Activated naive CD8-positive, alpha-beta T cell treated with anti-CD3 and anti-CD28 coated beads, Interleukin-2, amount 50 U/mL, for 16 hours (primary cell): ENCODE data around the gene IL5.
"Not testable (repeated sequence)": the region's sequence is repeated elsewhere in the genome, so short reads cannot be mapped to it uniquely, and the experiment has no call there.

Experiments used
- DNase-seq: peaks from one replicate; pipeline ENCODE4 v3.0.0-alpha.2; 2020; ENCODE audit warnings: low read depth, low spot score

The IL5 gene

DNA sequence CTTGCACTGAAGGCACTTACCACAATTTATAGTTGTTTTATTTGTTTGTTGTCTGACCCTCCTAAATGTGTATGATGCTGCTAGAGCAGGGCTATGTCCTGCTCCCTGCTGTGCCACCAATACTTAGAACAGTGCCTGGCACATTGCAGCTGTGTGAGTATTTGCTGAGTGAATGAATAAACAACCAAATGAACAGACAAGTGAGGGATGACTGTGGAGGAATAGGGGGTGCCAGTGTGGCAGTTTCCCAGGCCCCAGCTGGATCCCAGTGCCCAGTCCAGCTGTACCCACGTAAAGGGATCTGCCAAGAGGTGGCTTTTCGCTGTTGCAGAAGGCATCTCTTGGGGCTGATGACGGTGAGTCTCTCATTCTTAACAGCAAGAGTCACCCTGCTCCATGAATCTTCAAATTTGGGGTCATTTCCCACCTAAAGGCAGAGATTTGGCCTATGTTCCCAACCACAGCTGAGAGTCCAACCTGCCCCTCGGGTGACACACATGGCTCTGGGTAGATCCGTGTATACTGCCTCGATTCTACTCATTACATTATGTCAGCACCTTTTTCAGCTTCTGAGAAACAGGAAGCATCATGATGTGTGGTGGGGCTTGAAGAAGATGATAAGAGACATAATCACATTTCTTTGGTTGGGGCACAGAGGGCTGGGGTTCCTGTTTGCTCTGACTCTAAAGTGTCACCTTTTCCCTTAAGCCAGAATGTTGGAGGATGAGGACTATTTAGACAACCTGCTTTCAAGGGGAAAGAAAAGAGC, 14.3 kb downstream of the IL5 start:
- DNase-seq: no peak

DNA sequence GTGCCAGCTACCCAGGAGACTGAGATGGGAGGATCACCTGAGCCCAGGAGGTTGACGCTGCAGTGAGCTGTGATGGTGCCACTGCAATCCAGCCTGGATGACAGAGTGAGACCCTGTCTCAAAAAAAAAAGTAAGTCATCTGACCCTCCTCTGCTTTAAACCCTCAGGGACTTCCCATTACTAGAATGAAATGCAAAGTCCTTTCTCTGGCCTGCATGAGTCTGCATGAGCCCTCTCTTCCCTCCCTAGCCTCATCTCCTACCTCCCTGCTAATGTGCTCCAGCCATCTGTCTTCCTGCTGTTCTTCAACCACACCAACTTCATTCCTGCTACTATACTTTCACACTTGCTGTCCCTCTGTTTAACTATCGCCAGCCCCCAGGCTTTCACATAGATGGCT, 15.3 kb downstream of the IL5 start:
- no peak for DNase-seq

DNA sequence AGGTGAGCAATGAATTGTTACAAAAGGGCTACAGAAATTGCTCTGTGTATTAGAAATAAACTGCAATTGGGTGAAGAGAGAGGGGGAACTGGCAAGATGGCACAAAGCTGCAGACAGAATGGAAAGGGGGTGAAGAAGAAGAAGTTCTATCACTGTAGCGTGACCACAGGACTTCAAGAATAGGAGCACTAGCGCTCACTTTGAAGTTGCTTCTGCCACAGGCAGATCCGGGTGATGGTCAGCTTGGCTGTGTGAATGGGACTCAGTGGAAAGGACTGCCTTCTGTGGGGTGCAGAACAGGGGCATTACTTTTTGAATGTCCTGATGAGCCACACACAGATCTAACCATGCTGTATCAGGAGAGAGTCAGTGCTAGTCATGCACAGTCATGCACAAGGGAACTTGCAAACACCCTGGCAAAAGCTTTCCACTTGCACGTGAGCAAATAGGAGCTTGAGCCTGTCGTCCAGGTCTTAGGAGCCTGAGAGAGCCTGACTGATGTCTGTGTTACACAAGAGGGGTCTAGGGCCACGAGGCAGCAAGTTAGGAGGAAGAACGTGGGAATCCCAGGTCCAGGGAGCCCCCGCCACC, 16.3 kb downstream of the IL5 start:
- no peak for DNase-seq

DNA sequence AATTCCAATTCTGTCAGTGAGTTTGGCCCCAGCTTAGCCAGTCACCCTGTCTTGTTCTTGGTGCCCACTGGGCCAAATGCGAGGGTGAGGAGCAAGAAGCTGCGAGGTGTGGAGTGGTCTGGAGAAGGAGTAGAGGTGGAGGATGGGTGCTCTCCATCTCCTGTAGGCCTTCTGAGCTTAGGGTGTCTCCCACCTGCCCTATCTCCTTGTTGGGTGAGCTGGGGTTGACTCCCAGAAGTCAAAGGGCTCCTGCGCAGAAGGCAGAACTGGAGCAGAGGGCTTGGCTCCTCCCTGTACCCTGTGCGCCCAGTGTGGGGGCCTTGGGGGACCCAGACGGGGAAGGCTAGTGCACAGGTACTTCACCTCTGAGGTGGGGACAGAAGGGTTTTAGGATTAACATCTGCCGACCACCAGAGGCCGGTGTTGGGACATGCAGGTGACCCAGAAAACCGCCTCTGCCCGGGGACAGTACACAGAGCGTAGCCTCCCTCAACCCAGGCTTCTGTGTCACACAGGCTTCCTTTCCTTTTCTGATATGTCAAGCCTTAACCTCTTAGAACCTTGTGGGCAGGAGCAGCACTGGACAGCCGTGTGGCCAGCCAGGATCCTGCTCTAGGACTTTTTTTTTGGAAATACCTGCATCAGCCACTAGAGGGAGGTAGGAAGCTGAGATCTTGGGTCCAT, 16.9 kb downstream of the IL5 start:
- no peak for DNase-seq

DNA sequence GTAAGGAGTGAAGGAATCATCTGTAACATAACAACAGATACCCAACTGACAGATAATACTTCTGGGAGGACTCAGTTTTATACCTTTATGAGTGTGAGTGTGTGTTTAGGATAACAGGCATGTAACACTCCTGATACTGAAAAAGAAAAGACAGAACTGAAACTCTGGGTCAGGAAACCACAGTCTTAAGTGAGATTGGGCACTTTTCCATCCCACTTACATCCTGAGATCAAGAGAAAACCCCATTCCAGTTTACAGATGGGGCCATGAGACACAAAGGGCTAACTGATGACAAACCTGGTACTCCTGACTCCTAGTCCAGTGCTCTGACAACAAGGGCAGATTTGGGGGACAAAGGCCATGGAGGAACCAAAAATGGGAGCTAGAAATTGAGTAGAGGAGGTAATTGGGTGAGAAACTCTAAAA, 18.0 kb downstream of the IL5 start:
- no peak for DNase-seq

- DNase-seq: not testable (repeated sequence)
Observed at GRCh38 chr5:132524877-132525276, 18.4 kb downstream of the IL5 start.

DNA sequence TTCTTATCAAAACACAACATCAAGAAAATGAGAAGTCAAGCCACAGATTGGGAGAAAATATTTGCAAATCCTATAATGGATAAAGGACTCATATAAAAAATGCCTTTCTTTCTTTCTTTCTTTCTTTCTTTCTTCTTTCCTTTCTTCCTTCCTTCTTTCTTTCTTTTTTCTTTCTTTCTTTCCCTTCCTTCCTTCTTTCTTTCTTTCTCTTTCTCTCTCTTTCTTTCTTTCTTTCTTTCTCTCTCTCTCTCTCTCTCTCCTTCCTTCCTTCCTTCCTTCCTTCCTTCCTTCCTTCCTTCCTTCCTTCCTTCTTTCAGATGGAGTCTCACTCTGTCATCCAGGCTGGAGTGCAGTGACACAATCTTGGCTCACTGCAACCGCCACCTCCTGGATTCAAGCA, 21.3 kb downstream of the IL5 start:
- DNase-seq: not testable (repeated sequence)

- not testable (repeated sequence) for DNase-seq
Observed at GRCh38 chr5:132513618-132514336, 29.5 kb downstream of the IL5 start.

- no peak for DNase-seq
Observed at GRCh38 chr5:132510076-132510475, 33.2 kb downstream of the IL5 start.

- DNase-seq: no peak
Observed at GRCh38 chr5:132506094-132506692, 37.1 kb downstream of the IL5 start.

DNA sequence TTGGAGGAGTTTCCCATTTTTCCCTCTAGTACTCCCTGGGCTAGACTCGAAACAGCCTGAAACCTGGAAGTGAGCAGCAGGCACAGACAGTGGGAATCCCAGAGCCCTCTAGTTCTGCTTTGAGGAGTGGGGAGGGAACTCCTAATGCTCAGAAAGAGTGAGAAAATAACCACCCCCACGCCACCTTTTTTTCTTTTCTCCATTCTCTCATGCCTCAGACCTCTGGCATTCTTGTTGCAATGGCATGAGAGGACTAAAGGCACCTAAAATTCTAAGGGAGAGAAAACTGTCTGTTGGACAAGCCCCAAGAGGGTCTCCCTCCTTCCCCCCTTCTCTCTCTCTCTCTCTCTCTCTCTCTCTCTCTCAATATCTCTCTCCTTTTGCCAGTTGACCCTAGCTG, 37.7 kb downstream of the IL5 start:
- no peak for DNase-seq

DNA sequence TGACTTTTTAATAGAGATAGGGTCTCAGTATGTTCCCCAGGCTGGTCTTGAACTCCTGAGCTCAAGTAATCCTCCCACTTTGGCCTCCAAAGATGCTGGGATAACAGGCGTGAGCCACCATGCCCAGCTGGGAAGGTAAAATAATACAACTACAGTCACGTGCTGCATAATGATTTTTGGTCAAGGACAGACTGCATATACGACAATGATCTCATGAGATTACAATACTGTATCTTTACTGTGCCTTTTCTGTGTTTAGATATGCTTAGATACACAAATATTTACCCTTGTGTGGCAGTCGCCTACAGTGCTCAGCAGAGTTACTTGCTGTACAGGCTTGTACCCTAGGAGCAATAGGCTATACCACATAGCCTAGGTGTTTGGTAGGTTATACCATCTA, 38.6 kb downstream of the IL5 start:
- DNase-seq: no peak

DNA sequence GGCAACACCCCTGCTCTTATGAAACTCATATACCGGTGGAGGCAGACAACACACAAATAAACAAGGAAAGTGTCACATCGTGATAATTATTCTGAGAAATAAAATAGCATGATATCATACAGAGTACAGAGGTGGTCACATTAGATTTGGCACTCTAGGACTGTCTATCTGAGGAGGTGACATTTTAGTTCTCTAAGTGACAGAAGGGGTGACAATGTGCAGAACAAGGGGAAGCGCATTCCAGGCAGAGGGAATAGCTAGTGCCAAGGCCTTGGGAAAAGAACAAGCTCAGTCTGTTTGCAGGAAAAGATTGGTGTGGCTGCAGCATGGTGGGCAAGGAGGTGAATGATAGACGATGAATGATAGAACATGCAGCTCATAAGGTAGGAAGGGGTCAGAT, 40.1 kb downstream of the IL5 start:
- no peak for DNase-seq

GRCh38 chr5:132501961-132502931, 41.1 kb downstream of the IL5 start:
- DNase-seq: no peak

- DNase-seq: no peak
Observed at GRCh38 chr5:132501629-132501956, 41.7 kb downstream of the IL5 start.

GRCh38 chr5:132500931-132501628, 42.2 kb downstream of the IL5 start:
- no peak for DNase-seq

DNA sequence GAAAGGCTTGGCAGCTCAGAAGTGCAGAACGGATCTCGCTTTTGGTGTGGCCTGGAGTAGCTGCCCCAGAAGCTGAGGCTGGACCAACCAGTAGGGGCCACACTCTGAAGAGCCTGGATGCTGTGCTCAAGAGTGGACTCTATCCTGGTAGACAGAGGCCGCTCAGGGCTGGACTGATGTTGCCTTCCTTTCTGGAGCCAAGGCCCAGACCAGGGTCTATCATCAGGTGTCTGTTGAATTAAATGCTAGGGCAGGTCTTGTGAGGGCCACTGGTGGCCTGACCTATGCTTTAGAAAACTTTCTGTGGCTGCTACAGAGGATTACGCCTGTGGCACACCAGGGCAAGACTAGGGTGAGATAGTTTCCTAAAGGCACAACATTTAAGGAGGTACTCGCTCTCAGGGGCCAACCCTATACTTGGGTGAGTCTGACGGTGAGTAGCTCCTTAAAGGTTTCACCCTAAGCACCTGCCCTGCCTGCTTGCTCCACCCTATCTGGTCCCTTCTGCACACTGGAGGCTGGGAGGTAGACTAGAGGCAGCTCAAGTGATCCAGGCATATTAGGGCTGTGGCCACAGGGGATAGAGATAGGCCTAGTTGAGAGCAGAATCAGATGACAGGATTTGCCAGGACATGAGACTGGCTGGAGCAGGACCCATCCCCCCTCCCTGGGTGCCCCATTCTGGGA, 42.9 kb downstream of the IL5 start:
- no peak for DNase-seq

DNA sequence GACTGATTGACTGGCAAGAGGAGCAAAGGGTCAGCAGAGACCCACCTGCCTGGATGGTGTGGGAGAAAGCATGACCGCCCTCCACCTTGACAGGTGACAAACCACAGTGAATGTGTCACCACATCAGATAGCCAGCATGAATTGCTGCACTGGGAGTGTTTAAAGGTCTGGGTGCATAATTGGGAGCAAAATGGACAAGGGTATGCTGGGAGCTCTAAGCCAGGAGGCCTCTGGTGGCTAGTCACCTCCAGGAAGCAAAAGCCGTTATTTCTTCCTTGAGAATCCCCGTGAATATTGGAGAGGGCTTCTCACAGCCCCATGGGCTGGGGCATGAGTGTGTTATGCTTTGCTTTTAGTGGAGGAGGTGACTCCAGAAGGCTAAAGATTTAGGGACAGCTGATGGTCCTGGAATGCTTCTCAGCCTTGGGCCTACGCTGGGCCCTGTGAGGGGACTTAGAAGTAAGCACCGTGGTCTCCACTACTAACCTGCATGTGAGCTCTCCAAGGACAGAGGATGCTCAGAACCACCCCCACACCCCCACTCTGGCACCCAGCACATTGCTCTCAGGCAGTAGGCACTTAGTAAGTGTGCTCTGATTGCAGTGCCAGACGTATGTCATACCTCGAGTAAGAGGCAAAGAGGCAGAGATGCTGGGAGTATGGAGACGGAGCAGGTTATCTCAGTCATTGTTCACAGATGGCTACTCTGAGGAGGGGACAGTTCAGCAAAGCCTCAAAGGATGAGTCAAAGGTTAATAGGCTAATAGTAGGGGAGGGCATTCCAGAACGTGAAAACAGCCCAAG, 43.7 kb downstream of the IL5 start:
- no peak for DNase-seq
